Progenitor cell of endocrine pancreas (in vitro differentiated cells): ENCODE results near the gene AGT. TPM values are rescaled to one million over a fixed set of nuclear protein-coding genes. Genes with fewer than 3 reads are reported as not detected.
"Not testable (repeated sequence)": the region's sequence is repeated elsewhere in the genome, so short reads cannot be mapped to it uniquely, and the experiment has no call there.

Source experiments
- DNase-seq: peaks from one replicate; pipeline ENCODE4 v3.0.0; 2021; ENCODE audit warnings: low spot score; ENCODE audit not compliant: unreplicated experiment
- H3K27ac Mint-ChIP-seq: 2 replicates; pipeline ENCODE4 v1.8.0; 2021; ENCODE audit warnings: mild to moderate bottlenecking, moderate library complexity, mixed read lengths
- H3K27me3 Mint-ChIP-seq: 2 replicates; pipeline ENCODE4 v1.8.0; 2021; ENCODE audit warnings: mixed read lengths
- H3K36me3 Mint-ChIP-seq: 2 replicates; pipeline ENCODE4 v1.8.0; 2022; ENCODE audit warnings: mixed read lengths; ENCODE audit not compliant: insufficient read depth
- H3K4me1 Mint-ChIP-seq: 2 replicates; pipeline ENCODE4 v1.8.0; 2021; ENCODE audit warnings: low read depth, mixed read lengths
- H3K4me3 Mint-ChIP-seq: 2 replicates; pipeline ENCODE4 v1.8.0; 2021; ENCODE audit warnings: low read depth, mild to moderate bottlenecking, moderate library complexity, mixed read lengths
- H3K9me3 Mint-ChIP-seq: 2 replicates; pipeline ENCODE4 v1.8.0; 2021; ENCODE audit warnings: low read depth, mixed read lengths
- total RNA-seq: library from RNA; stranded (reverse); gene quantifications from 2 replicates; pipeline ENCODE4 v1.2.1, GENCODE V29; 2021
- TF ChIP-seq, protein P1 (sequence below): fragments of 200-600 bp; sonication (generic); IDR thresholded peaks from one replicate; pipeline ENCODE4 v1.5.0; 2021; ENCODE audit warnings: antibody characterized with exemption, mild to moderate bottlenecking; ENCODE audit not compliant: unreplicated experiment

Gene AGT
- total RNA-seq, 1 donor from 2014 or later = 12.5 TPM

- Mint-ChIP-seq H3K4me3 (no peak overlapping the region), H3K27ac (peak overlapping the region; percentile 66), H3K36me3 (no peaks in the 10 kb centered on the region), H3K4me1 (peaks cover 17% of the 10 kb centered on the region), H3K27me3 (no peaks in the 10 kb centered on the region), H3K9me3 (peaks cover 2% of the 10 kb centered on the region)
- TF ChIP-seq, protein P1, sequence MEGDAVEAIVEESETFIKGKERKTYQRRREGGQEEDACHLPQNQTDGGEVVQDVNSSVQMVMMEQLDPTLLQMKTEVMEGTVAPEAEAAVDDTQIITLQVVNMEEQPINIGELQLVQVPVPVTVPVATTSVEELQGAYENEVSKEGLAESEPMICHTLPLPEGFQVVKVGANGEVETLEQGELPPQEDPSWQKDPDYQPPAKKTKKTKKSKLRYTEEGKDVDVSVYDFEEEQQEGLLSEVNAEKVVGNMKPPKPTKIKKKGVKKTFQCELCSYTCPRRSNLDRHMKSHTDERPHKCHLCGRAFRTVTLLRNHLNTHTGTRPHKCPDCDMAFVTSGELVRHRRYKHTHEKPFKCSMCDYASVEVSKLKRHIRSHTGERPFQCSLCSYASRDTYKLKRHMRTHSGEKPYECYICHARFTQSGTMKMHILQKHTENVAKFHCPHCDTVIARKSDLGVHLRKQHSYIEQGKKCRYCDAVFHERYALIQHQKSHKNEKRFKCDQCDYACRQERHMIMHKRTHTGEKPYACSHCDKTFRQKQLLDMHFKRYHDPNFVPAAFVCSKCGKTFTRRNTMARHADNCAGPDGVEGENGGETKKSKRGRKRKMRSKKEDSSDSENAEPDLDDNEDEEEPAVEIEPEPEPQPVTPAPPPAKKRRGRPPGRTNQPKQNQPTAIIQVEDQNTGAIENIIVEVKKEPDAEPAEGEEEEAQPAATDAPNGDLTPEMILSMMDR = no peak
- no peak for DNase-seq
These were observed 14.9 kb upstream of the AGT start for GRCh38 chr1:230728710-230729392.

GRCh38 chr1:230725256-230726012, 11.5 kb upstream of the AGT start:
- Mint-ChIP-seq H3K4me1 (peaks cover 12% of the 10 kb centered on the region), H3K9me3 (peaks cover 14% of the 10 kb centered on the region), H3K27ac (no peak overlapping the region), H3K27me3 (no peaks in the 10 kb centered on the region), H3K36me3 (peaks cover 4% of the 10 kb centered on the region), H3K4me3 (no peak overlapping the region)
- DNase-seq = no peak
- TF ChIP-seq, protein P1 = no peak

- H3K4me1 Mint-ChIP-seq, H3K27me3 Mint-ChIP-seq, H3K36me3 Mint-ChIP-seq, H3K4me3 Mint-ChIP-seq, DNase-seq, H3K27ac Mint-ChIP-seq: not testable (repeated sequence)
- peaks cover 14% of the 10 kb centered on the region for H3K9me3 Mint-ChIP-seq
These were observed 8.1 kb upstream of the AGT start for GRCh38 chr1:230721849-230722522.

GRCh38 chr1:230717251-230717650, 3.3 kb upstream of the AGT start:
- peaks cover 10% of the 10 kb centered on the region for H3K9me3 Mint-ChIP-seq
- no peak overlapping the region for H3K27ac Mint-ChIP-seq
- H3K27me3 Mint-ChIP-seq = no peaks in the 10 kb centered on the region
- no peak overlapping the region for H3K4me3 Mint-ChIP-seq
- DNase-seq = no peak
- H3K4me1 Mint-ChIP-seq = peaks cover 18% of the 10 kb centered on the region
- TF ChIP-seq, protein P1 = no peak
- peaks cover 6% of the 10 kb centered on the region for H3K36me3 Mint-ChIP-seq

DNA sequence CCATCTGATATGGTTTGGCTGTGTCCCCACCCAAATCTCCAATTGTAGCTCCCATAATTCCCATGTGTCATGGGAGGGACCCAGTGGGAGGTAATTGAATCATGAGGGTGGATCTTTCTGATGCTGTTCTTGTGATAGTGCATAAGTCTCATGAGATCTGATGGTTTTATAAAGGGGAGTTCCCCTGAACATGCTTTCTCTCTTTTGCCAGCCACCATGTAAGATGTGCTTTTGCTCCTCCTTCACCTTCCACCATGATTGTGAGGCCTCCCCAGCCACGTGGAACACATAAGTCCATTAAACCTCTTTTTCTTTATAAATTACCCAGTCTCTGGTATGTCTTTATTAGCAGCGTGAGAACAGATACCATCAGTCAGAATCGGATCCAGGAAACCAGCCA, 2.5 kb upstream of the AGT start:
- H3K36me3 Mint-ChIP-seq, H3K27ac Mint-ChIP-seq, H3K4me3 Mint-ChIP-seq, H3K9me3 Mint-ChIP-seq, H3K27me3 Mint-ChIP-seq, DNase-seq: not testable (repeated sequence)
- peaks cover 18% of the 10 kb centered on the region for H3K4me1 Mint-ChIP-seq

DNA sequence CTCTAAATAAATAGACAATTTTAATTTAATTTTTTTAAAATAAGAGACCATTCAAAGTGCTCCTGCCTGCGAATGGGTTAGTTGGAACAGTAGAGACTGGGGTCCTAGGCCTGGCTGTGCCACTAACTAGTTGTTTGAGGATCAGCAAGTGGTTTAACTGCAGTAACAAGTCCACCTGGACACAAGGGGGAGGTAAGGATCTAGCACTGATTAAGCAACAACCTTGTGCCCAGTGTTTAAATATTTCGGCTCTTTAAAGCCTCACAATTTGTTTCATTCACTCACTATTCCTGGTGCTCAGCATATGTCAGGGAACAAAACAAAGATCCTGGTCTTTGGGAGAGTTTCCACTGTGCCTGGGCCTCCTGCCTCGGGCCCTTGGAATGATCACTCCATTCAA, 1.6 kb upstream of the AGT start:
- Mint-ChIP-seq H3K9me3 (peaks cover 5% of the 10 kb centered on the region), H3K36me3 (peaks cover 2% of the 10 kb centered on the region), H3K27ac (peak overlapping the region; percentile 26), H3K4me3 (no peak overlapping the region), H3K4me1 (peaks cover 18% of the 10 kb centered on the region), H3K27me3 (no peaks in the 10 kb centered on the region)
- DNase-seq = no peak
- TF ChIP-seq, protein P1 = no peak
